Fibroblast of pulmonary artery (primary cell): ENCODE measurements around the gene SDC1.
"Not testable (repeated sequence)": the region's sequence is repeated elsewhere in the genome, so short reads cannot be mapped to it uniquely, and the experiment has no call there.

ENCODE experiments used
- DNase-seq: peaks from one replicate; pipeline ENCODE4 v3.0.0-alpha.2; 2010; ENCODE audit warnings: low read depth
- H3K4me3 ChIP-seq: replicated peaks from 2 replicates; pipeline ENCODE4 v1.5.1; 2011; ENCODE audit warnings: low read depth, mild to moderate bottlenecking, control low read depth, low read length, moderate library complexity
- TF ChIP-seq, protein P1 (sequence below): IDR thresholded peaks from 2 replicates; pipeline ENCODE4 v1.5.1; 2011; ENCODE audit warnings: mild to moderate bottlenecking, control low read depth, low read length, inconsistent platforms; ENCODE audit errors: missing control alignments

The SDC1 gene, protein sequence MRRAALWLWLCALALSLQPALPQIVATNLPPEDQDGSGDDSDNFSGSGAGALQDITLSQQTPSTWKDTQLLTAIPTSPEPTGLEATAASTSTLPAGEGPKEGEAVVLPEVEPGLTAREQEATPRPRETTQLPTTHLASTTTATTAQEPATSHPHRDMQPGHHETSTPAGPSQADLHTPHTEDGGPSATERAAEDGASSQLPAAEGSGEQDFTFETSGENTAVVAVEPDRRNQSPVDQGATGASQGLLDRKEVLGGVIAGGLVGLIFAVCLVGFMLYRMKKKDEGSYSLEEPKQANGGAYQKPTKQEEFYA

DNA sequence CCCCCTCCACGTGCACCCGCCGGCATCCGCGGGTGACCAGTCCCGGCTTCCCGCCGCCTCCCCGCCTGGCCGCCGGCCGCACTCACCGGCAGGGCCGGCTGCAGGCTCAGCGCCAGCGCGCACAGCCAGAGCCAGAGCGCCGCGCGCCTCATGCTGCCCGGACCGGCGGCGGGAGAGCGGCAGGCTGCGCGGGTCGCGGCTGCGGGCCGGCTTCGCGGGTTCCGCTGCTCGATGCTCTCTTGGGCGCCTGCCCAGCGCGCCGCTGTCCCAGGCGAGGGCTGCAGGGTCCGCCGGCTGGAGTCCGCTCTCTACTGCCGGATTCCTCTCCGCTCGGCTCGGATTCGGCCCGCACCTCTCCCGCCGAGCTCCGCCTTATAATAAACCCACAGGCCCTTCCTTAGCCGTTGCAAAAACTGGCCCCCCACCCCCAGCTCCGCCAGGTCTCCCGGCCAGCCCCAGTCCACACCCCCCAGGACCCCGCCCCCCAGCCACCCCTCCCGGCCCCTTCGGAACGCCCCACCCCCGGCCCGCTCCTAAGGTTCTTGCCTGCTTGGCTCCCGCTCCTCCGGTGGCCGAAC lies at the start of gene SDC1:
Gene SDC1, minus strand, starts transcription at position 415 of the 578 bp plus-strand sequence. Its CDS starts 263 bp downstream, at position 152.
- peak within 1 kb of the TSS; percentile 50 for H3K4me3 ChIP-seq
- TF ChIP-seq, protein P1, sequence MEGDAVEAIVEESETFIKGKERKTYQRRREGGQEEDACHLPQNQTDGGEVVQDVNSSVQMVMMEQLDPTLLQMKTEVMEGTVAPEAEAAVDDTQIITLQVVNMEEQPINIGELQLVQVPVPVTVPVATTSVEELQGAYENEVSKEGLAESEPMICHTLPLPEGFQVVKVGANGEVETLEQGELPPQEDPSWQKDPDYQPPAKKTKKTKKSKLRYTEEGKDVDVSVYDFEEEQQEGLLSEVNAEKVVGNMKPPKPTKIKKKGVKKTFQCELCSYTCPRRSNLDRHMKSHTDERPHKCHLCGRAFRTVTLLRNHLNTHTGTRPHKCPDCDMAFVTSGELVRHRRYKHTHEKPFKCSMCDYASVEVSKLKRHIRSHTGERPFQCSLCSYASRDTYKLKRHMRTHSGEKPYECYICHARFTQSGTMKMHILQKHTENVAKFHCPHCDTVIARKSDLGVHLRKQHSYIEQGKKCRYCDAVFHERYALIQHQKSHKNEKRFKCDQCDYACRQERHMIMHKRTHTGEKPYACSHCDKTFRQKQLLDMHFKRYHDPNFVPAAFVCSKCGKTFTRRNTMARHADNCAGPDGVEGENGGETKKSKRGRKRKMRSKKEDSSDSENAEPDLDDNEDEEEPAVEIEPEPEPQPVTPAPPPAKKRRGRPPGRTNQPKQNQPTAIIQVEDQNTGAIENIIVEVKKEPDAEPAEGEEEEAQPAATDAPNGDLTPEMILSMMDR, result no peak
- DNase-seq, result peak; percentile 40

DNA sequence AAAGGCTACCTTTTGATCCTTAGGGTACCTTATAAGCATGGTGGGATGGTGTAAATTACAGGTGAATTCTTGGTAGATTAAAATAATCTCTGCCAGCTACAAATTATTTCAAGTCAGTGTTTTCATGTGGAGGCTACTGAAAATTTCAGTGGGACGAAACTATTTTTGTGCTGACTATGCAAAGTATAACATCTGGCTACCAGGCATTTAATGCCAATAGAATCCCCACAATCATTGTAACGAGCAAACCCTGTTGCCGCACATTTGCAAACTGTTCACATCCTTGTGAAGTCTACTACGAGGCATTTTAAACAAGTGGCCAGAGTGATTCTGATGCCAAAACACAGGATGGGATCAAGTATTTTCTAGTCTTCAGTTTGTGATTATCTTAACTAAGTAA lies 48.1 kb upstream of the SDC1 start:
- TF ChIP-seq, protein P1, result no peak
- DNase-seq, result no peak
- H3K4me3 ChIP-seq, result no peak overlapping the region

DNA sequence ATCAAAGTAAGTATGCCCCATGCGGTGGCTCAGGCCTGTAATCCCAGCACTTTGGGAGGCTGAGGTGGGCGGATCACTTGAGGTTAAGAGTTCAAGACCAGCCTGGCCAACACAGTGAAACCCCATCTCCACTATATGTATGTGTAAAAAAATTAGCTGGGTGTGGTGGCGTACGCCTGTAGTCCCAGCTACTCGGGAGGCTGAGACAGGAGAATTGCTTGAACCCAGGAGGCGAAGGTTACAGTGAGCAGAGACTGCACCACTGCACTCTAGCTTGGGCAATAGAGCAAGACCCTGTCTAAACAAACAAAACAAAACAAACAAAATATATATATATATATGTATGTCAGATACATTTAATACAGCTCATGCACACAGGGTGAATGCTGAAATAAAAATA lies 43.4 kb upstream of the SDC1 start:
- H3K4me3 ChIP-seq, DNase-seq: not testable (repeated sequence)

DNA sequence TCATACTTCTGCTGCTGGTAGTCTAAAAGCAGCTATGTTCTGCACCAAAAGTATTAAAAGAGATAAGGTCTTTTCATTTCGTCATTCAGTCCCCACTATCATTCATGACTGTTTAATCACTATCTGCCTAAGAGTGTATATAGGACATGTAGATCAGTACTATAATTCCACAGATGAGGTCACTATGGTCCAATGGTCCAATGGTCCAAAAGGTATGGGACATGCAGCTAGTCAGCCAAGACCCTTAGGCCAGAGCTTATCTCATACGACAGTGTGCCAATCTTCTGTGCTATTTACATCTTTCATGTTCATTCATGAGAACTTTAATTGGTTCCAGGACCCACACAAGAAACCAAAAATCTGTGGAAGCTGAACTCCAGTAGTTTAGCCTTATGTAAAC lies 42.6 kb upstream of the SDC1 start:
- H3K4me3 ChIP-seq, result no peak overlapping the region
- DNase-seq, result no peak
- TF ChIP-seq, protein P1, result no peak

DNA sequence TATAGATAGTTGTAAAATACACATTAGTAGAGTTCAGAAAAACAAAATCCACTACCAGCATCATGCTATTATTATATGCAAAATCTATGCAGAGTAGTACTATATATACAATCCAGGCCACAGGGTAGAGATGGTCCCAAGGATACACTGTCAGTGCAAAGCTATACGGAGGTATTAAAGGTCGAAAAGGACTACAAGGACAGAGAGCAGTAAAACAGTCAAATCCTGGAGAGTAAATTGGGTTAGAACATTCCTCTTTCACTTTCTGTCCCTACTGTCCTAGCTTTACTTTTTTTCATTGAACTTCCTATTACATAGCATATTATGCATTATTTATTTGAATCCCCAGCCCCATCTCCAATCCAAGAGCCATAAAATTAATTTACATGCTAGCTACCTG lies 39.7 kb upstream of the SDC1 start:
- no peak for DNase-seq
- TF ChIP-seq, protein P1, result no peak
- H3K4me3 ChIP-seq, result no peak overlapping the region

DNA sequence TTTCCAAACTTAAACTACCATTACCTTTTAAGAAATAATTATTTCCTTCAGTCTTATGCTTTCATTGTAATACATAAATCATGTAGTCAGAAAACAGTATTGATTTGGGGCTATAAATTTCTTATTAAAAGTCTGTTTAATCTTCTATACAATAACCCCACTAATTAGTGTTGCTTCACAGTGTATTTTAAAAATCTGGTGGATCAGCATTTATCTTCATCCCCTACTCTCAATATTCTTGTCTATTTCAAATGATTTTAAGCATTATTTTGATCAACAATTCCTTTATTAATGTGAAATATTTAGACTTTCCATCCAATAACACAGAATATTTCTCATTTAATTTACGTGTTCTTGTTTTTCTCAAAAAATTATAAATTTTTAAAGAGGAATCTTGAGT lies 32.5 kb upstream of the SDC1 start:
- no peak for DNase-seq
- H3K4me3 ChIP-seq, result no peak overlapping the region
- TF ChIP-seq, protein P1, result no peak

DNA sequence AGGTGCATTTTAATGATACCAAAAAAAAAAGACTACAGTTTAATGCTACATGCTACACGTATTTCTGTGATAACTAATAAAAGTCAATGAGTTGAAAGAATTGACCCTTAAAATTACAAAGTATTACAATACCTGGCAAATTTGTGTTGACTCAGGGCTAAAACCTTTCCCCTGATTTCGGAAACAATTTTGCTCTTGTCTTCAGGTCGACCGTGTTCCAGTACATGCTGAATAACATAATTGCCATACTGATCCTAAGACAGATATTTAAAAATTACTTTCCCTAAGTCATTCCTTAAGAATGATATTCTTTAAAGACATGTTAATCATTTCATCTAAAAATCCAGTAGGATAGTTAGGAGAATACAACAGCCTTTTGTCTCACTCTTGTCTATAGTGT lies 29.8 kb upstream of the SDC1 start:
- H3K4me3 ChIP-seq, result no peak overlapping the region
- TF ChIP-seq, protein P1, result no peak
- no peak for DNase-seq
